ENCODE results near the gene ATAD3B.
"Not testable (repeated sequence)": the region's sequence is repeated elsewhere in the genome, so short reads cannot be mapped to it uniquely, and the experiment has no call there.

ATAD3B gene

GRCh38 chr1:1441002-1441888, 30.3 kb upstream of the ATAD3B start:
- H3K9ac ChIP-seq (ENCODE audit: insufficient read length) = no peak overlapping the region
- DNase-seq (ENCODE audit: low read depth, low spot score) = no peak
- no peak overlapping the region for H3K4me3 ChIP-seq
- H3K36me3 ChIP-seq (ENCODE audit: insufficient read depth, low read length) = no peaks in the 10 kb centered on the region
- TF ChIP-seq FOXP2 (optimal IDR thresholded peaks at IDR 0.05; ENCODE audit: control extremely low read depth, extremely low read length, insufficient read depth) (no peak), EZH2 (IDR thresholded peaks at IDR 0.05) (no peak), POLR2AphosphoS5 (IDR thresholded peaks at IDR 0.05; ENCODE audit: borderline replicate concordance, low read depth, low read length) (no peak)
- no peak overlapping the region for H3K27ac ChIP-seq
- no peaks in the 10 kb centered on the region for H3K9me3 ChIP-seq (ENCODE audit: low read depth, low read length)

DNA sequence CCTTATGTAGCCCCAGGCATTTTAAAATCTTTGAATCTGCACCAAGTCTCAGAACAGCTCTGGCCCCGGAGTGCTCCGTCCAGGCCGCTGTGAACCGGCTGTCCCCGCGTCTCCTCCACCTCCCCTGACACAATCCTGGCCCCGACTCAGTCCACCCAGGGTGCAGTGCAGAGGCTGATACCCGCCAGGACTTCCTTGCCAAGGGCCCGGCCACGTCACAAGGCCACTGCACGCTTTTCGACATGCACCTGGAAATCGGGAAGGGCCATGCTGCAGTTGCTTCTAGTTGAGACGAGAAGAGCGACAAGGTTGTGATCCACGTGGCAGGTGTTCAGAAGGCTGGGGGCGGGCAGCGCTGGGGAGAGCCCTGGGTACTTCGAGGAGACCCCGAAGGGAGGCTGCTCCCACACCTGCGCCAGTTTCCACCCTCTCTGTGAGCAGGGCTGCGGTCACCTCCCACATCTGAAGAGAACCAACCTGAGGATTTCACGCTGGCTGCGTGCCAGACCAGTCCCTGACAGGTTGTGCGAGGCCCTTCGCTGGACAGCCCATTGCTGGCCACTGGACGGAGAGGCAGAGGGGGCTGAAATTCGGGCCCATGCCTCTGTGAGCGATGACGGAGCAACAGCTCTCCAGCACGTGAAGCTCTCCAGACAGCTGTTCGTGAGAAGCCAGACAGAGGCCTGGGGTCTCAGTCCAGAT, 29.3 kb upstream of the ATAD3B start:
- Histone ChIP-seq H3K9me3 (ENCODE audit: low read depth, low read length) (no peaks in the 10 kb centered on the region), H3K9ac (ENCODE audit: insufficient read length) (no peak overlapping the region), H3K27ac (no peak overlapping the region), H3K4me3 (no peak overlapping the region), H3K36me3 (ENCODE audit: insufficient read depth, low read length) (no peaks in the 10 kb centered on the region)
- no peak for DNase-seq (ENCODE audit: low read depth, low spot score)
- no peak for TF ChIP-seq FOXP2 (optimal IDR thresholded peaks at IDR 0.05; ENCODE audit: control extremely low read depth, extremely low read length, insufficient read depth)
- no peak for TF ChIP-seq POLR2AphosphoS5 (IDR thresholded peaks at IDR 0.05; ENCODE audit: borderline replicate concordance, low read depth, low read length)
- TF ChIP-seq EZH2 (IDR thresholded peaks at IDR 0.05) = no peak

DNA sequence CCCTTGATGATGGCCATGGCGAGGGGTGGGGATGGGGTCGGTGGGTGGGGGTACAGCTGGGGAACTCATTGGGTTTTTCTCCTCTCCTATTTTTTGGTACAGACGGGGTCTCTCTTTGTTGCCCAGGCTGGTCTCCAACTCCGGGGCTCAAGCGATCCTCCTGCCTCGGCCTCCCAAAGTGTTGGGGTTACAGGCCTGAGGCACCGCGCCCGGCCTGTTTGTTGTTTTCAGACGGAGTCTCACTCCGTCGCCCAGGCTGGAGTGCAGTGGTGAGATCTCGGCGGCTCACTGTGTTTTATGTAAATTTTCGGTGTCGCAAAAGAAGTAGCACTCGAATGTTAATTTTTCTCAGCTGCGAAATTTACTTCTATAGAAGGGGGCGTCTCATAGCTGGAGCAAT, 24.9 kb upstream of the ATAD3B start:
- not testable (repeated sequence) for H3K9me3 ChIP-seq (ENCODE audit: low read depth, low read length); H3K9ac ChIP-seq (ENCODE audit: insufficient read length); H3K36me3 ChIP-seq (ENCODE audit: insufficient read depth, low read length); H3K27ac ChIP-seq; DNase-seq (ENCODE audit: low read depth, low spot score); H3K4me3 ChIP-seq

DNA sequence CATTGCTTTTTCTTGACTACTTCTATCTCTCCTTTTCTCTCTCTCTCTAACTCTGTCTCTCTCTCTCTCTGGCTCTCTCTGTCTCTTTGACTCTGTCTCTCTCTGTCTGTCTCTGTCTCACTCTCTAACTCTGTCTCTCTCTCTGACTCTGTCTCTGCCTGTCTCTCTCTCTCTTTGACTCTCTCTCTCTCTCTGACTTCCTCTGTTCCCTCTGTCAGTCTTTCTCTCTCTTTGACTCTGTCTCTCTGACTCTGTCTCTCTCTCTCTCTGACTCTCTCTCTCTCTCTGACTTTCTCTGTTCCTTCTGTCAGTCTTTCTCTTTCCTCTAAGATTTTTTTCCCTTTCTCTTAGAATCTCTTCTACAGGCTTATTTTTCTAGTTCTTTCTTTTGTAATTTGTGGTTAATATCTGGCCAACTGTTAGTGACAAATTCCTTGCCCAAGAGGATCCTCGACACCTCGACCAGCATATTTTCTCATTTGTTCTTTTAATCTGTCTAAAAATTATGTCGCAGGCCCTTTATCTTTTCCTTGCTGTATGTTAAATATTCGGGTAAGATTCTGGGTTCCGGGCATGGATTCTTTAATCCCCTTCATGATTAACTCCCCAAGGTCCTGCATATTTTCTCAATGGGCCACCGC, 22.3 kb upstream of the ATAD3B start, which contains the start of gene ATAD3C:
Gene ATAD3C (plus strand): TSS at position 591 of the 641 bp plus-strand sequence. CDS start 995 bp downstream, outside the sequence.
- Histone ChIP-seq H3K36me3 (ENCODE audit: insufficient read depth, low read length) (no peaks in the 10 kb centered on the region), H3K9ac (ENCODE audit: insufficient read length) (no peak within 1 kb of the TSS), H3K9me3 (ENCODE audit: low read depth, low read length) (no peaks in the 10 kb centered on the region), H3K27ac (no peak within 1 kb of the TSS), H3K4me3 (no peak within 1 kb of the TSS)
- no peak for TF ChIP-seq FOXP2 (optimal IDR thresholded peaks at IDR 0.05; ENCODE audit: control extremely low read depth, extremely low read length, insufficient read depth)
- no peak for TF ChIP-seq POLR2AphosphoS5 (IDR thresholded peaks at IDR 0.05; ENCODE audit: borderline replicate concordance, low read depth, low read length)
- no peak for DNase-seq (ENCODE audit: low read depth, low spot score)

DNA sequence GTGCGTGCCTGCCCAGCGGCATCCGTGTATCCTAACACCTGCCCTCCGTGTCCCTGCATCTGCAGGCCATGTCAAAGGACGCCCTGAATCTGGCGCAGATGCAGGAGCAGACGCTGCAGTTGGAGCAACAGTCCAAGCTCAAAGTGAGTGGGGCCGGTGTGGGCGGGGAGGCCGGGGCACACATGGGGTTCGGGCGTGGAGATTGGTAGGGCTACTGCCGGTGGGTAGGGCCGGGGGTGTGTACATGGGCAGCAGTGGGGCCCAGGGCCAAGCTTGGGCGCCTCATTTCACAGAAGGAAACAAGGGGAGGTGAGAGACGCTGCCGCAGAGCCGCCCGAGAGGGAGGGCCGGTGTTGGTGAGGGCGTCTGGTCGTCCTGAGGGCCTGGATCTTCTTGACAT, 20.9 kb upstream of the ATAD3B start:
- not testable (repeated sequence) for H3K9me3 ChIP-seq (ENCODE audit: low read depth, low read length); H3K36me3 ChIP-seq (ENCODE audit: insufficient read depth, low read length); H3K4me3 ChIP-seq; DNase-seq (ENCODE audit: low read depth, low spot score); H3K27ac ChIP-seq; H3K9ac ChIP-seq (ENCODE audit: insufficient read length)

DNA sequence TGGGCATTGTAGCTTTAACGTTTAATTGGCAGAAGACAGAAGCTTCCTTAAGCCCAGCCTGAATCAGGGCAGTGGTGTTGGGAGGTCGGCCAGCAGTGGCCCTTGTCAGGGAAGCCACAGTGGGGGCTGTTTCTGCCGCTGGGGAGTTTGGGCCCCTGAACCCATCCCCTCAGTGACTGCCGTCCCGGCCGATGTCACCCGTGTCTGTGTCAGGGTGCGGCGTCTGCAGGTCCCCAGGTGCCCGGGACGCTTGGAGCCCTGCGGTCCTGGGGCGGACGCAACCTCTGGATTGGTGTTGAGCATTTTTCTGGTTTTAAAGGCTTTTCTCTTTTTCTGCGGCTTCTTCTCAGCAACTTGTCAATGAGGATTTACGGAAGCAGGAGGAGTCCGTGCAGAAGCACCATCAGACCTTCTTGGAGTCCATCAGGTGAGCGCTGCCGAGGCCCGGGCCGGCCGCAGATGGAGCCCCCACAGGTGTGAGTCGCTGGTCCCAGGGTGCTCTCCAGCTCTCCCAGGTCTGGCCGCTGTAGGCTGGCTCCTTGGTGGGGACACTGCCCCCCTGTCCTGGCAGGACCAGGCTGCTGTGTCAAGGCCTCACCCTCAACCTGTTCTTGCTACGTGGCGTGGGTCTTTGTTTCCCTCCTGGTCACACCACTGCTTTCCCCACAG, 19.7 kb upstream of the ATAD3B start:
- Histone ChIP-seq H3K9me3 (ENCODE audit: low read depth, low read length) (no peaks in the 10 kb centered on the region), H3K27ac (no peak overlapping the region), H3K4me3 (no peak overlapping the region), H3K36me3 (ENCODE audit: insufficient read depth, low read length) (no peaks in the 10 kb centered on the region), H3K9ac (ENCODE audit: insufficient read length) (no peak overlapping the region)
- DNase-seq (ENCODE audit: low read depth, low spot score) = no peak
- TF ChIP-seq POLR2AphosphoS5 (IDR thresholded peaks at IDR 0.05; ENCODE audit: borderline replicate concordance, low read depth, low read length) (no peak), FOXP2 (optimal IDR thresholded peaks at IDR 0.05; ENCODE audit: control extremely low read depth, extremely low read length, insufficient read depth) (no peak), EZH2 (IDR thresholded peaks at IDR 0.05) (no peak)

DNA sequence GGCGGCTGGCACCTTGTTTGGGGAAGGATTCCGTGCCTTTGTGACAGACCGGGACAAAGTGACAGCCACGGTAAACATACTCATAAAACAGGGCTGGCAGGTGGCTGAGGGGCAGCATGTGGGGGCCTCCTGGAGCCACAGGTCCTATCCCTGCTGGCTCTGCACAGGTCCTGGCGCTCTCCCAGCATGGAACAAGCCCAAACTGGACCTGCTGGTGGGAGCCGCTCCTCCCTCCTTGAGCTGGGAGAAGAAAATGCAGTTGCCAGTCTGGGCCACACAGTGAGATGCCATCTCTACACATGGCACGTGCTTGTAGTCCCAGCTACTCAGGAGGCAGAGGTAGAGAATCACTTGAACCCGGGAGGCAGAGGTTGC, 19.2 kb upstream of the ATAD3B start:
- not testable (repeated sequence) for H3K27ac ChIP-seq; H3K36me3 ChIP-seq (ENCODE audit: insufficient read depth, low read length); DNase-seq (ENCODE audit: low read depth, low spot score); H3K9ac ChIP-seq (ENCODE audit: insufficient read length); H3K9me3 ChIP-seq (ENCODE audit: low read depth, low read length); H3K4me3 ChIP-seq

GRCh38 chr1:1452882-1453281, 18.7 kb upstream of the ATAD3B start:
- H3K36me3 ChIP-seq (ENCODE audit: insufficient read depth, low read length) = no peaks in the 10 kb centered on the region
- no peak for DNase-seq (ENCODE audit: low read depth, low spot score)
- TF ChIP-seq FOXP2 (optimal IDR thresholded peaks at IDR 0.05; ENCODE audit: control extremely low read depth, extremely low read length, insufficient read depth) = no peak
- H3K9ac ChIP-seq (ENCODE audit: insufficient read length) = no peak overlapping the region
- no peak overlapping the region for H3K4me3 ChIP-seq
- no peak overlapping the region for H3K27ac ChIP-seq
- H3K9me3 ChIP-seq (ENCODE audit: low read depth, low read length) = no peaks in the 10 kb centered on the region

DNA sequence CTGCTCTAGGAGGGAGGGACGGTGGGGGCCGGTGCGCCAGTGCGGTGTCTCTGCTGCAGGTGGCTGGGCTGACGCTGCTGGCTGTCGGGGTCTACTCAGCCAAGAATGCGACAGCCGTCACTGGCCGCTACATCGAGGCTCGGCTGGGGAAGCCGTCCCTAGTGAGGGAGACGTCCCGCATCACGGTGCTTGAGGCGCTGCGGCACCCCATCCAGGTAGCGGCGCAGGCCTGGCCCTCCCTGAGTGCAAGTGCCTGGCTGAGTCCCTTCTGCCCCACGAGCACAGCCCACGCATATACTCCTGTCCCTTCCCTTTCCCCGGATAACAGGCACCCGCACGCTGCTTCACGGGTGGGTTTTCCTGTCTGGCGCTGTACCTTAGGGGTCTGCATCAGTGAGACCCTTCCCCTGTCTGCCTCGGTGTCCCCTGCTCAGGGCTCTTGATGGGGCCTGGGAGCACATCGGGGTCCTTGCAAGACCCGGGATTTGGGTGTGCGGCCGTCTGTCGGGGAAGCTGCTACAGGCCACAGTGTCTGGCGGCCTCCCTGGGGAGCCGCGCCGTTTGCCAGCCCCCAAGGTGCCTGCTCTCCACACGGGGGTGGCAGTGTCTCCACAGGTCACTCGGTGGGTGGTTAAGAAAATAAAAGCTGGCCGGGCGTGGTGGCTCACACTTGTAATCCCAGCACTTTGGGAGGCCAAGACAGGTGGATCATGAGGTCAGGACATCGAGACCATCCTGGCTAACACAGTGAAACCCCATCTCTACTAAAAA, 17.1 kb upstream of the ATAD3B start:
- not testable (repeated sequence) for H3K4me3 ChIP-seq; H3K27ac ChIP-seq; DNase-seq (ENCODE audit: low read depth, low spot score); H3K9me3 ChIP-seq (ENCODE audit: low read depth, low read length); H3K9ac ChIP-seq (ENCODE audit: insufficient read length); H3K36me3 ChIP-seq (ENCODE audit: insufficient read depth, low read length)
